HG03108 (cell line): ENCODE data around the gene RAB43.

ENCODE experiments used
- ATAC-seq: cut with Tn5 transposase; IDR thresholded peaks from one replicate; pipeline ENCODE4 v1.9.1; 2021; ENCODE audit warnings: moderate library complexity; ENCODE audit not compliant: unreplicated experiment

Gene RAB43

GRCh38 chr3:129061888-129062834, 59.4 kb downstream of the RAB43 start:
- ATAC-seq: no peak

- ATAC-seq: no peak
Measured at GRCh38 chr3:129061023-129061887, 60.3 kb downstream of the RAB43 start.

GRCh38 chr3:129060276-129061022, 61.2 kb downstream of the RAB43 start, which contains the start of gene GP9:
Gene GP9, plus strand, starts transcription at chr3:129060779. Its CDS starts 961 bp downstream, at chr3:129061740.
- ATAC-seq: no peak

GRCh38 chr3:129059311-129059958, 62.2 kb downstream of the RAB43 start:
- ATAC-seq: no peak

- peak; percentile 43 for ATAC-seq
Measured at GRCh38 chr3:129058441-129059200, 63.0 kb downstream of the RAB43 start.

GRCh38 chr3:129057249-129057648, 64.4 kb downstream of the RAB43 start:
- ATAC-seq: no peak

- no peak for ATAC-seq
Measured at GRCh38 chr3:129056451-129057173, 65.0 kb downstream of the RAB43 start.

- no peak for ATAC-seq
Measured at GRCh38 chr3:129054605-129055104, 66.9 kb downstream of the RAB43 start.

GRCh38 chr3:129052675-129053074, 68.9 kb downstream of the RAB43 start:
- no peak for ATAC-seq

- no peak for ATAC-seq
Measured at GRCh38 chr3:129051871-129052340, 69.7 kb downstream of the RAB43 start.

GRCh38 chr3:129050556-129051295, 70.9 kb downstream of the RAB43 start:
- no peak for ATAC-seq

- no peak for ATAC-seq
Measured at GRCh38 chr3:129047553-129047839, 74.1 kb downstream of the RAB43 start.

GRCh38 chr3:129046732-129047552, 74.7 kb downstream of the RAB43 start:
- no peak for ATAC-seq

- no peak for ATAC-seq
Measured at GRCh38 chr3:129046037-129046731, 75.4 kb downstream of the RAB43 start.

- no peak for ATAC-seq
Measured at GRCh38 chr3:129045675-129046036, 75.9 kb downstream of the RAB43 start.

GRCh38 chr3:129040579-129041300, 80.9 kb downstream of the RAB43 start:
- no peak for ATAC-seq
